SK-N-SH (cell line): ENCODE data around the gene ARID5A. TPM values are rescaled to one million over a fixed set of nuclear protein-coding genes. Genes with fewer than 3 reads are reported as not detected.

Source experiments
- CTCF ChIA-PET: fragments of 300-600, 350-600 bp; formaldehyde crosslinking; extraction: SDS; loops from one replicate; lab custom pipeline; 2021; lab: Yijun Ruan, JAX
- POLR2A ChIA-PET: fragments of 350-600 bp; sonication (Branson Sonifier 250); formaldehyde crosslinking; extraction: SDS; loops from one replicate; lab custom pipeline; 2020; ENCODE audit warnings: antibody characterized with exemption, inconsistent platforms; lab: Yijun Ruan, JAX
- DNase-seq: peaks from one replicate; pipeline ENCODE4 v3.0.0; 2012
- H2AFZ ChIP-seq: fragments of 200-600 bp; sonication (generic); 2 replicates; pipeline ENCODE4 v1.8.1; 2016; ENCODE audit warnings: antibody characterized with exemption, mild to moderate bottlenecking, low read depth
- H3F3A ChIP-seq: fragments of 200-600 bp; sonication (generic); replicated peaks from 2 replicates; pipeline ENCODE3; 2016; ENCODE audit warnings: antibody characterized with exemption, mild to moderate bottlenecking; ENCODE audit not compliant: insufficient read depth
- H3K27ac ChIP-seq, 2 experiments: fragments of 200-500 bp in 1 of 2; fragments of 200-600 bp in 1 of 2; sonication (Bioruptor generic) in 1 of 2; sonication (generic), shearing (Covaris generic) in 1 of 2; 2 replicates each; pipeline versions ENCODE4 v1.5.1 to v1.6.1; 2014 to 2016; ENCODE audit warnings: low read depth in 2 of 2, inconsistent platforms in 1 of 2, low read length in 1 of 2, mild to moderate bottlenecking in 1 of 2, mixed read lengths in 1 of 2
- H3K27me3 ChIP-seq: fragments of 200-600 bp; sonication (generic), shearing (Covaris generic); 2 replicates; pipeline ENCODE4 v1.6.1; 2016; ENCODE audit warnings: mixed run types; ENCODE audit not compliant: insufficient read depth
- H3K36me3 ChIP-seq, 2 experiments: fragments of 200-500 bp in 1 of 2; fragments of 200-600 bp in 1 of 2; sonication (Bioruptor generic) in 1 of 2; sonication (generic) in 1 of 2; replicated peaks in 1 of 2; 2 replicates each; pipeline versions ENCODE3 to v1.5.1; 2014 to 2016; ENCODE audit warnings: low read length in 1 of 2, mild to moderate bottlenecking in 1 of 2; ENCODE audit not compliant: insufficient read depth in 2 of 2, control insufficient read depth in 1 of 2
- H3K4me1 ChIP-seq, 2 experiments: fragments of 200-500 bp in 1 of 2; fragments of 200-600 bp in 1 of 2; sonication (Bioruptor generic) in 1 of 2; sonication (generic), shearing (Covaris generic) in 1 of 2; 2 replicates each; pipeline versions ENCODE4 v1.5.1 to v1.6.1; 2014 to 2016; ENCODE audit warnings: low read depth in 1 of 2, low read length in 1 of 2, mixed run types in 1 of 2; ENCODE audit not compliant: insufficient read depth in 2 of 2, control insufficient read depth in 1 of 2
- H3K4me2 ChIP-seq: fragments of 200-600 bp; sonication (generic), shearing (Covaris generic); 2 replicates; pipeline ENCODE4 v1.6.1; 2017; ENCODE audit warnings: mixed run types
- H3K4me3 ChIP-seq, 2 experiments: fragments of 200-500 bp in 1 of 2; fragments of 200-600 bp in 1 of 2; sonication (Bioruptor generic) in 1 of 2; sonication (generic), shearing (Covaris generic) in 1 of 2; 2 replicates each; pipeline versions ENCODE4 v1.5.1 to v1.8.1; 2014 to 2016; ENCODE audit warnings: low read depth in 2 of 2, inconsistent platforms in 1 of 2, low read length in 1 of 2, mild to moderate bottlenecking in 1 of 2, mixed read lengths in 1 of 2, moderate library complexity in 1 of 2
- H3K79me2 ChIP-seq: fragments of 200-600 bp; sonication (generic); 2 replicates; pipeline ENCODE4 v1.8.1; 2017; ENCODE audit warnings: mild to moderate bottlenecking; ENCODE audit not compliant: insufficient read depth
- H3K9ac ChIP-seq: fragments of 200-600 bp; sonication (generic); 2 replicates; pipeline ENCODE4 v1.6.1; 2017; ENCODE audit warnings: mixed run types
- H3K9me2 ChIP-seq: fragments of 200-600 bp; sonication (generic); 2 replicates; pipeline ENCODE4 v1.6.1; 2017; ENCODE audit warnings: mixed run types
- H3K9me3 ChIP-seq: fragments of 200-600 bp; sonication (generic); 2 replicates; pipeline ENCODE4 v1.6.1; 2017; ENCODE audit warnings: mixed run types, mild to moderate bottlenecking, moderate library complexity
- H4K20me1 ChIP-seq: fragments of 200-600 bp; sonication (generic); 2 replicates; pipeline ENCODE4 v1.6.1; 2017; ENCODE audit warnings: mild to moderate bottlenecking, mixed run types; ENCODE audit not compliant: insufficient read depth
- FOXM1 ChIP-seq: IDR thresholded peaks from 2 replicates; pipeline ENCODE4 v1.4.0; 2012; ENCODE audit warnings: low read depth, mild to moderate bottlenecking
- GATA2 ChIP-seq: sonication (generic); formaldehyde crosslinking; IDR thresholded peaks from 2 replicates; pipeline ENCODE4 v1.5.0; 2020; ENCODE audit warnings: mild to moderate bottlenecking, missing genetic modification reagents
- JUND ChIP-seq: IDR thresholded peaks from 2 replicates; pipeline ENCODE4 v1.4.0; 2012
- MEF2A ChIP-seq: IDR thresholded peaks from 2 replicates; pipeline ENCODE4 v1.4.0; 2012; ENCODE audit warnings: low read depth, borderline replicate concordance
- NFIC ChIP-seq: IDR thresholded peaks from 2 replicates; pipeline ENCODE4 v1.4.0; 2012; ENCODE audit warnings: borderline replicate concordance
- NRF1 ChIP-seq: IDR thresholded peaks from 2 replicates; pipeline ENCODE4 v1.6.1; 2012; ENCODE audit warnings: low read depth, mild to moderate bottlenecking, low read length
- RAD21 ChIP-seq: IDR thresholded peaks from 2 replicates; pipeline ENCODE4 v1.6.1; 2012; ENCODE audit warnings: mild to moderate bottlenecking, low read length
- RCOR1 ChIP-seq: fragments of 150-350 bp; IDR thresholded peaks from 2 replicates; pipeline ENCODE4 v1.6.1; 2017; ENCODE audit warnings: antibody characterized with exemption, low read length
- RXRA ChIP-seq: IDR thresholded peaks from 2 replicates; pipeline ENCODE4 v1.4.0; 2012; ENCODE audit warnings: low read depth, mild to moderate bottlenecking, borderline replicate concordance
- YY1 ChIP-seq: IDR thresholded peaks from 2 replicates; pipeline ENCODE4 v1.4.0; 2012; ENCODE audit warnings: low read depth, mild to moderate bottlenecking
- WGBS: methylation state at CpG from one replicate; pipeline ENCODE4 v1.1.6; 2017; ENCODE audit warnings: low lambda C conversion rate; 5-methylcytosine and 5-hydroxymethylcytosine counted together
- polyA plus RNA-seq, 3 experiments: library from polyadenylated mRNA; depleted of rRNA; stranded (reverse); fragments of >200 nt; gene quantifications; 2 replicates each; pipeline ENCODE4 v1.2.3, GENCODE V29; 2012
- TF ChIP-seq, protein P1 (sequence below): fragments of 150-350 bp; IDR thresholded peaks from 2 replicates; pipeline ENCODE4 v1.6.1; 2016; ENCODE audit warnings: mild to moderate bottlenecking, low read depth, low read length
- TF ChIP-seq, protein P2 (sequence below): IDR thresholded peaks from 2 replicates; pipeline ENCODE4 v1.4.0; 2012; ENCODE audit warnings: low read depth, borderline replicate concordance

Gene ARID5A
- polyA plus RNA-seq, 1 of the 3 experiments (the other 2 are of a cell fraction), result 3.3 TPM

DNA sequence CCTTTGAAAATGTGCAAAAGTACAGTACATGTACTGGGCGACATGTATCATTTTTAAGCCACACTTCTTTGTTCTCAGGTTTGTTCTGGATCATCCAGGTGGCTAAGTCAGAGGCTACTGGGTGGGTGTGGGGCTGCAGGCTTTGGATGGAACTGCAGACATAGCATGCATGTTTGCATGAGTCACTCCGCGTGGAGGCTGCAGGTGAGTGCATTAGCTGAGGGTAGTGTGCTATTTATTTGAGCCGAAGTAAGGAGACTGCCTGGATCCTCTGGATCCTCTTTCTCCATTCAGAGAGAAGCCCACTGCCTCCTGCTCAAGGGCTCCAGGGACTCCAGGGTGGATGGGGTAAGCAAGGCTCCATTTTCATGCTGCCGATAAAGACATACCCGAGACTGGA is 22.0 kb upstream of the ARID5A start:
- POLR2A ChIA-PET, result no interaction called here
- 85% methylated on average over 6 of the region's 6 CpGs for WGBS
- H3F3A ChIP-seq, result no peaks in the 10 kb centered on the region

DNA sequence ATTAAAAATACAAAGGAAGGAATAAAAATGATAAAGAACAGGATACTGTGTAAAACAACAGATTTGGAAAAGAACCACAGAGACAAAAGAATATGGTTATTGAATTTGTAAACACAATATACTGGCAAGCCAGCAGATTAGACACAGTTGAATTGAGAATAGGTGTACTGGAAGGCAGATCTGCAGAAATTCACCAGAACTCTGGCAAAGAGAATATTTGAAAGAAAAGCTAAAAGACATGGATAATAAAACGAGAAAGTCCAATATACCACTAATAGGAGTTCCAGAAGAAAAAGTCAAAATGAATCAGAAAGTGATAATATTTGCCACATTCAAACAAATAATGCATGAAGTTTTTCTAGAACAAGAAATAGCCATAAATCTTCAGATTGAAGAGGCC is 19.5 kb upstream of the ARID5A start:
- no peak overlapping the region for H3K4me2 ChIP-seq
- DNase-seq, result no peak
- H3K27ac ChIP-seq, result no peak overlapping the region
- no peaks in the 10 kb centered on the region for H3K79me2 ChIP-seq
- no peak for TF ChIP-seq NRF1
- TF ChIP-seq RAD21, result no peak
- TF ChIP-seq, protein P1, sequence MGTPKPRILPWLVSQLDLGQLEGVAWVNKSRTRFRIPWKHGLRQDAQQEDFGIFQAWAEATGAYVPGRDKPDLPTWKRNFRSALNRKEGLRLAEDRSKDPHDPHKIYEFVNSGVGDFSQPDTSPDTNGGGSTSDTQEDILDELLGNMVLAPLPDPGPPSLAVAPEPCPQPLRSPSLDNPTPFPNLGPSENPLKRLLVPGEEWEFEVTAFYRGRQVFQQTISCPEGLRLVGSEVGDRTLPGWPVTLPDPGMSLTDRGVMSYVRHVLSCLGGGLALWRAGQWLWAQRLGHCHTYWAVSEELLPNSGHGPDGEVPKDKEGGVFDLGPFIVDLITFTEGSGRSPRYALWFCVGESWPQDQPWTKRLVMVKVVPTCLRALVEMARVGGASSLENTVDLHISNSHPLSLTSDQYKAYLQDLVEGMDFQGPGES, result no peak
- no peak for TF ChIP-seq MEF2A
- no peak for TF ChIP-seq RCOR1
- TF ChIP-seq NFIC, result no peak
- TF ChIP-seq RXRA, result no peak
- no peak for TF ChIP-seq GATA2 (CRISPR knock-in tag)
- TF ChIP-seq FOXM1, result no peak
- no peaks in the 10 kb centered on the region for H3K9me2 ChIP-seq
- no peaks in the 10 kb centered on the region for H3K36me3 ChIP-seq
- no peaks in the 10 kb centered on the region for H4K20me1 ChIP-seq
- H3K9me3 ChIP-seq, result peaks cover 9% of the 10 kb centered on the region
- H3K4me3 ChIP-seq, result no peak overlapping the region
- H3K4me1 ChIP-seq, result no peaks in the 10 kb centered on the region
- peaks cover 6% of the 10 kb centered on the region; the same call in 1 of the 2 replicates for H3K27me3 ChIP-seq
- no peak overlapping the region for H2AFZ ChIP-seq
- POLR2A ChIA-PET, result no interaction called here
- no peaks in the 10 kb centered on the region for H3F3A ChIP-seq
- H3K9ac ChIP-seq, result no peak overlapping the region
- 0% methylated on average over 1 of the region's 1 CpG for WGBS
- CTCF ChIA-PET, result interaction anchor here (7.4 kb wide), 1 partner anchor 7 kb away, joined by 59 read pairs; no protein-coding TSS in a partner anchor

More for the DNA sequence above, 22.0 kb upstream of the ARID5A start:
- no peak for DNase-seq
- TF ChIP-seq JUND (no peak), YY1 (no peak), RAD21 (no peak), RXRA (no peak)
- TF ChIP-seq, protein P2, sequence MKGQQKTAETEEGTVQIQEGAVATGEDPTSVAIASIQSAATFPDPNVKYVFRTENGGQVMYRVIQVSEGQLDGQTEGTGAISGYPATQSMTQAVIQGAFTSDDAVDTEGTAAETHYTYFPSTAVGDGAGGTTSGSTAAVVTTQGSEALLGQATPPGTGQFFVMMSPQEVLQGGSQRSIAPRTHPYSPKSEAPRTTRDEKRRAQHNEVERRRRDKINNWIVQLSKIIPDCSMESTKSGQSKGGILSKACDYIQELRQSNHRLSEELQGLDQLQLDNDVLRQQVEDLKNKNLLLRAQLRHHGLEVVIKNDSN, result no peak
- Histone ChIP-seq H3K9me2 (no peaks in the 10 kb centered on the region), H3K9ac (no peak overlapping the region), H3K4me3 (no peak overlapping the region), H2AFZ (no peak overlapping the region), H3K9me3 (peaks cover 9% of the 10 kb centered on the region), H3K4me1 (no peaks in the 10 kb centered on the region; a peak in 1 of 4 replicates), H3K27ac (no peak overlapping the region), H3K4me2 (no peak overlapping the region), H3K36me3 (no peaks in the 10 kb centered on the region), H3K79me2 (no peaks in the 10 kb centered on the region), H3K27me3 (peaks cover 16% of the 10 kb centered on the region; the same call in 1 of the 2 replicates), H4K20me1 (no peaks in the 10 kb centered on the region)
- CTCF ChIA-PET, result interaction anchor here (1.8 to 13.9 kb wide), 3 partner anchors 12 to 107 kb away, joined by 7 to 273 read pairs (median 7); no protein-coding TSS in a partner anchor
